Coronary artery (tissue), 2 donors: ENCODE measurements around the gene LAX1.

Experiments used
- DNase-seq: peaks from one replicate; pipeline ENCODE4 v3.0.0-alpha.2; 2017; ENCODE audit warnings: low spot score
- H3K27ac ChIP-seq, 2 donors: fragments of 200-600 bp; sonication (generic); one replicate each; pipeline ENCODE4 v1.5.1; 2016 to 2019
- H3K4me3 ChIP-seq: fragments of 200-600 bp; sonication (generic); 2 replicates; pipeline ENCODE4 v1.5.1; 2016; ENCODE audit warnings: mild to moderate bottlenecking, moderate library complexity
- CTCF ChIP-seq: fragments of 200-600 bp; sonication (generic); IDR thresholded peaks from one replicate; pipeline ENCODE4 v1.5.1; 2019; ENCODE audit warnings: antibody characterized with exemption

LAX1 gene

DNA sequence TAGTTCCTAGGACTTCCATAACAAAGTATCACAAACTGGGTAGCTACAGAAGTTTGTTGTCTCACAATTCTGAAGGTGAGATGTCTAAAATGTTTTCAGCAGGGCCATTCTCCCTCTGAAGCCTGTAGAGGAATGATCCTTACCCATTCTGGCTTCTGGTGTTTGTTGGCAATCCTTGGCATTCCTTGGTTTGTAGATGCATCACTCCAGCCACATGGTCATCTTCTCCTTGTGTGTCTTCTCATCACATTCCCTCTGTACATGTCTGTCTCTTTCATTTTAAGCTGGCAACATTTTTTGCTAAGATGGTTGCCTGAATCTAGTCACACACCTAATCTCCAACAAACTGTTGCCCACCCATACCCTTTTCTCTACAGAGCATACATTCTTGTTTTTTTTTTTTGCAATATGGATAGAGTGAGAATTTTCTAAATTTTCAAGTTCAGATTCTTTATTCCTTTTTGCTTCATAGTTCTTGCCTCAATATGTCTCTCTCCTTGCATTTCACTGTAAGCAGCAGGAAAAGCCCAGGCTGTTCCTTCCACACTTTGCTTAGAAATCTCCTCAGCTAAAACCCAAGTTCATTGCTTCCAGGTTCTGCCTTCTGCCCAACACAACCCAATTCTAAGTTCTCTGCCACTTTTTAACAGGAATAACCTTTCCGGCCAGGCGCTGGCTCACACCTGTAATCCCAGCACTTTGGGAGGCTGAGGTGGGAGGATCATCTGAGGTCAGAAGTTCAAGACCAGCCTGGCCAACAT is 48.8 kb downstream of the LAX1 start:
- TF ChIP-seq CTCF = no peak
- Histone ChIP-seq H3K27ac (no peak overlapping the region), H3K4me3 (no peak overlapping the region)
- DNase-seq = no peak

DNA sequence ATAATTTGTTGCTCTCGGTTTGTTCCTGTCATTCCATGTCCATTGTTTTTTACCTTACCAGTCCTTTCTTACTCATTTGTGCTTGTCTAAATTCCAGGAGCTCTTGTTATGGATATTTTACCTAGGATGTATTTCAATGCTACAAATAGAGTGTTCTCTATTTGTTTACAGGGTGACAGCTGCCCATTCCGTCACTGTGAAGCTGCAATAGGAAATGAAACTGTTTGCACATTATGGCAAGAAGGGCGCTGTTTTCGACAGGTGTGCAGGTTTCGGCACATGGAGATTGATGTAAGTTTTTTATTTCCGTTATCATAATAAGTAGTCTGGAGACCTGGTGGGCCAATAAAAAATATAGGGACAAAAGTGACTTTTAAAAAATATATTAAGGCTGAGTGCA is 53.4 kb downstream of the LAX1 start:
- DNase-seq = no peak
- TF ChIP-seq CTCF = no peak
- no peak overlapping the region for H3K27ac ChIP-seq
- H3K4me3 ChIP-seq = no peak overlapping the region

GRCh38 chr1:203823306-203823705 is 58.3 kb downstream of the LAX1 start:
- H3K4me3 ChIP-seq = no peak overlapping the region
- no peak for TF ChIP-seq CTCF
- no peak for DNase-seq
- no peak overlapping the region for H3K27ac ChIP-seq
